Measurements from ENCODE around the gene ACAD10.
"Not testable (repeated sequence)": the region's sequence is repeated elsewhere in the genome, so short reads cannot be mapped to it uniquely, and the experiment has no call there.

The ACAD10 gene

DNA sequence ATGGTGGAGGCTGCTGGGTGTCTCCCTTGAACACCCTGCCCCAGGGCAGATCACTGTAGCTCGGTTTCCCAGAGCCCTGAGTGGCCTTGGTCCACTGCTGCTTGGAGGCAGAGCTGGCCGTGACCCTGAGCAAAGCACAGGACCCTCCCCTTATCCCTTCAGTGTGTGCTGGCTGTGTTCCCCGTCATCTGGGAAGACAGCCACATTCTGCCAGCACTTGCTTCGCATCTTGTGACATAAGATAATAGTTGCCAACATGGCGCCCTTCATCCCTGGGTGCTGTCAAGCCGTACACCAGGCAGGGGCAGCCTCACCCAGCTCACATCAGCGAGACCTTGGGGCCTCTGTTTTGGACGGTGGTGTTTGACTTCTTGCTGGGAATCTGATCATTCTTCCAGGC is 68.8 kb downstream of the ACAD10 start:
- DNase-seq: no peak

GRCh38 chr12:111756196-111756595 is 70.3 kb downstream of the ACAD10 start:
- DNase-seq: no peak

DNA sequence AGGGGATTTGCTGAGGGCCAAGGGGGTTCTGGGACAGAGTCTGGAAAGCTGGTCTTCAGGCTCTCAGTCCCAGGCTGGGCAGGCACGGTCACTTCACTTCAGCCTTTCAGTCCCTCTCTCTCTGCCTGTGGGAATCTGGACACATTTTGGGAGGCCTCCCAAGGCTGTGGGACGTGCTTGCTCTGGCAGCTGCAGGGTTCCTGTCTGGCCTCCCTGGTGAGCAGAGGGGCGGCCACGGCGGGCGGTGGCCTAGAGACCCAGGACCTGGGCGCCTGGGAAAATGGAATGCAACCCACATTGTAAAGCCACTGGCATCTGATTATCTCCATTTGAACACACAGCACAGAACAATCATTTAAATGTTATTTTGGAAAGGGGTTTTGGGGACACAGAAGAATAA is 70.8 kb downstream of the ACAD10 start:
- no peak for DNase-seq

- DNase-seq: no peak
These were observed 71.7 kb downstream of the ACAD10 start for GRCh38 chr12:111757361-111758119.

GRCh38 chr12:111758120-111758561 is 72.3 kb downstream of the ACAD10 start:
- DNase-seq: no peak

- no peak for DNase-seq
These were observed 73.4 kb downstream of the ACAD10 start for GRCh38 chr12:111759271-111759670.

DNA sequence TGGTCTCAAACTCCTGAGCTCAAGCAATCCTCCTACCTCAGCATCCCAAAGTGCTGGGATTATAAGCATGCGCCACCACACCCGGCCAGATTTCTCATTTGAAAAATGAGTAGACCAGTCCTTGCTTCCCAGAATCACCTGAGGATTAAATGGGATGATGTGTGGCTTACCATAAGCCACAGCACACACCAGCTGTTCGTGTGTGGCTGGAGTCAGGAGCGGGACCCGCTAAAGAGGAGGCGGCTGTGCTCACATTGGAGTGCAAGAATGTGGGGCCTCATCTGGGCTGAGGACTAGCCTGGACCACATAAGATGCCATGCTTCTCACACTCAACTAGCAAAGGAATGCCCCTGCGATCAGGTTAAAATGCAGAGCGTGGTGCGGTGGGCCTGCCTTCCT is 74.1 kb downstream of the ACAD10 start:
- DNase-seq: no peak

DNA sequence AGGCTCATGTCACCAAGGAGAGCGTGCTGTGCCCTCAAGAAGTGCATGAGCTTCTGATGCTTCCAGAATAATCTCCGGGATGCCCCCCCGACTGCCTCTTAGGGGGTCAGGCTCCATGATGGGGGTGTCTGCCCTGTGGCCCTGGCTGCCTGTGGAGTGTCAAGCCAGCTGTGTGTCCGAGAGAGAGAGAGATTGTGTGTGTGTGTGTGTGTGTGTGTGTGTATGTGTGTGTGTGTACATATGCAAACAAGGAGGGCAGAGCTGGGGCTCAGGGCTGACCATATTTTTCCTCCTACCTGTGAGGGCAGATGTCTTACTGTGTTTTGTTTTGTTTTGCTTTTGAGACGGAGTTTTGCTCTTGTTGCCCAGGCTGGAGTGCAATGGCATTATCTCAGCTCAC is 75.2 kb downstream of the ACAD10 start:
- no peak for DNase-seq

- DNase-seq: no peak
These were observed 75.9 kb downstream of the ACAD10 start for GRCh38 chr12:111761706-111762105.

GRCh38 chr12:111763552-111763951 is 77.7 kb downstream of the ACAD10 start:
- not testable (repeated sequence) for DNase-seq

GRCh38 chr12:111764120-111764821 is 78.4 kb downstream of the ACAD10 start:
- DNase-seq: no peak

GRCh38 chr12:111766608-111767361 is 80.9 kb downstream of the ACAD10 start, which contains the start of gene ALDH2:
TSS of gene ALDH2 (plus strand) at chr12:111766933. CDS start at chr12:111766983, 50 bp downstream.
- DNase-seq: peak; percentile 13

GRCh38 chr12:111767362-111768158 is 81.7 kb downstream of the ACAD10 start:
- no peak for DNase-seq

GRCh38 chr12:111768159-111768895 is 82.5 kb downstream of the ACAD10 start:
- no peak for DNase-seq

GRCh38 chr12:111769599-111769998 is 83.7 kb downstream of the ACAD10 start:
- no peak for DNase-seq

- DNase-seq: peak; percentile 22
These were observed 88.1 kb downstream of the ACAD10 start for GRCh38 chr12:111773801-111774551.

DNA sequence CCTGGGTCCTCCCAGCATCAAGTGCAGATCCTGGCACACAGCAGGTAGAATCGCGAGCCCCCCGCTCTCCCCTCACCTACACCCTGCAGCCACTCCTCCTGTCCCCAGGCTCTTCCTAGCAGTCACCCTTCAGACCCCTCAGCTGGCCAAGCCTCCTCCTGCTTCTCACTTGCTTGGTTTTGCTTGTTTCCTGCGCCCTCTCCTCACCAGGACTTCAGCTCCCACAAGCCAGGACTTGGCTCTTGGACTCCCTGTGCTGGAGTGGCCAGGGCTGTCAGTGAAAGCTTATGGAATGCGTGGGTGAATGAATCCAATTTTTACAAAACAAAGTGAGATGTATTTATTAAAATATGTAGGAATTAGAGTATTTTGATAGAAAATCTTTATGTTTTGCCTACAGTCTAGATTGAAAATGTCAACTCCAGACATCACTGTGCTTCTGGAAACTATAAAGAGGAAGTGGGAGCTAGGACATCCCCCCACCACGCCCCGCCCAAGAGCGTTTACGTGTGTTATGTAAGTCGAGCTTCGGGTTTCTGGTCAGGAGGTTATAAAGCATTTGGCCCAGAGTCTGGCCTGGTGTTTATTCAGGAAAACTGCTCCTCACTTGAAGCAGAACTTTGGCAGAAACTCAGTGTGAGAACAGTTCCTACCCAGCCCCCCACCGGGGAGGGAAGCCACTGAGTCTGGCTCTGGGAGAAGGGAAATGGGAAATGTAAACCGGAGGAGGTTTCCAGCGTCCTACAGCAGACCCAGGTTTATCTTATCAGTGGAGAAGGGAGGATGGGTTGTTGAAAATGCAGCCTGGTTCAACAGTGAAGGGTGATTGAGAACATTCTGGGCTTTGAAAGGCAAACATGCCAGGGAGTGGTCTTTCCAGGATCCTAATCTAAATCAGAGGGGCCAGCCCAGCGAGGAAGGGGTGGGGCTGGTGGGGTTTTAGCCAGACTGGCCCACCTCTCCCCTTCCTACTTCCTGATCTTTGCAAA is 89.6 kb downstream of the ACAD10 start:
- DNase-seq: peak; percentile 32

DNA sequence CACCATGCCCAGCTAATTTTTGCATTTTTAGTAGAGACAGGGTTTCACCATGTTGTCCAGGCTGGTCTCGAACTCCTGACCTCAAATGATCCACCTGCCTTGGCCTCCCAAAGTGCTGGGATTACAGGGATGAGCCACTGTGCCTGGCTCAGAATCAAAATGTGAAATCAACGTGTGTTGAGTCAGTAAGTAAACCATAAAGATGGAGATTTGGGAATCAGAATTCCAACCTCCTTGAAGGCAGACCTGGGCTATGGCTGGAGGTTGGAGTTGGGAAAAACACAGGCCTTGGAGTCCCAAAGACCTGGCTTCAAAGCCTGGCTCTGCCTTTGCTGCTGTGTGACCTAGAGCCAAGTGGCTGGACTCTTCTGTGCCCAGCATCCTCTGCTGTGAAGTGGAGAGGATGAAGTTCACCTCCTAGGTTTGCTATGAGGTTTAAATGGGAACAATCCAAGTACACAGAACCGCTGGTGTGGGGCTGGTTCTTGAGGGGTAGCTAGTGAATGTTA is 91.0 kb downstream of the ACAD10 start:
- no peak for DNase-seq

GRCh38 chr12:111777345-111778045 is 91.6 kb downstream of the ACAD10 start:
- no peak for DNase-seq
